ENCODE data around the gene PAQR7.

The PAQR7 gene

GRCh38 chr1:25875154-25875855 lies at the start of gene PAQR7:
TSS of gene PAQR7 (minus strand) at chr1:25875708. CDS start at chr1:25863839, 11,869 bp downstream.
- peak; percentile 47 for DNase-seq

GRCh38 chr1:25924454-25924853 lies 48.9 kb upstream of the PAQR7 start:
- no peak for DNase-seq

GRCh38 chr1:25922971-25923552 lies 47.6 kb upstream of the PAQR7 start:
- peak; percentile 25 for DNase-seq

GRCh38 chr1:25922056-25922970 lies 46.8 kb upstream of the PAQR7 start:
- DNase-seq, result peak; percentile 66

- no peak for DNase-seq
These were observed 43.1 kb upstream of the PAQR7 start for GRCh38 chr1:25918615-25919014.

GRCh38 chr1:25917996-25918395 lies 42.5 kb upstream of the PAQR7 start:
- no peak for DNase-seq

- DNase-seq, result no peak
These were observed 41.0 kb upstream of the PAQR7 start for GRCh38 chr1:25916460-25916859.

GRCh38 chr1:25914074-25914995 lies 38.8 kb upstream of the PAQR7 start:
- no peak for DNase-seq

GRCh38 chr1:25913206-25913605 lies 37.7 kb upstream of the PAQR7 start:
- no peak for DNase-seq

GRCh38 chr1:25912076-25912831 lies 36.7 kb upstream of the PAQR7 start:
- DNase-seq, result no peak

- DNase-seq, result no peak
These were observed 35.7 kb upstream of the PAQR7 start for GRCh38 chr1:25911162-25911561.

- DNase-seq, result no peak
These were observed 33.5 kb upstream of the PAQR7 start for GRCh38 chr1:25909040-25909439.

GRCh38 chr1:25908161-25908560 lies 32.7 kb upstream of the PAQR7 start:
- DNase-seq, result no peak

GRCh38 chr1:25907601-25908000 lies 32.1 kb upstream of the PAQR7 start:
- no peak for DNase-seq

- peak; percentile 70 for DNase-seq
These were observed 31.3 kb upstream of the PAQR7 start for GRCh38 chr1:25906644-25907300.

- peak; percentile 93 for DNase-seq
These were observed 30.5 kb upstream of the PAQR7 start, which contains the start of gene STMN1 for GRCh38 chr1:25905680-25906643. TSS of gene STMN1 (minus strand) at chr1:25906419. CDS start at chr1:25904676, 1,743 bp downstream.

- peak; percentile 94 for DNase-seq
These were observed 29.6 kb upstream of the PAQR7 start for GRCh38 chr1:25904943-25905679.

- DNase-seq, result no peak
These were observed 28.5 kb upstream of the PAQR7 start for GRCh38 chr1:25903986-25904385.

GRCh38 chr1:25902462-25902861 lies 27.0 kb upstream of the PAQR7 start:
- no peak for DNase-seq

Data from NCI-H2107 (cell line).